Posterior cingulate gyrus (tissue), 11 donors: Measurements from ENCODE around the gene ANKRD44.

ENCODE experiments used
- DNase-seq, 10 donors: peaks; one replicate each; pipeline versions ENCODE4 v3.0.0 to v3.0.0-alpha.2; 2020 to 2021; ENCODE audit warnings: mixed read lengths in 3 of 10
- intact Hi-C: fragments of 100-400 bp; cut with DNase I; formaldehyde crosslinking; loops from one replicate; pipeline ENCODE4 v1.15.1; 2023

Gene ANKRD44

DNA sequence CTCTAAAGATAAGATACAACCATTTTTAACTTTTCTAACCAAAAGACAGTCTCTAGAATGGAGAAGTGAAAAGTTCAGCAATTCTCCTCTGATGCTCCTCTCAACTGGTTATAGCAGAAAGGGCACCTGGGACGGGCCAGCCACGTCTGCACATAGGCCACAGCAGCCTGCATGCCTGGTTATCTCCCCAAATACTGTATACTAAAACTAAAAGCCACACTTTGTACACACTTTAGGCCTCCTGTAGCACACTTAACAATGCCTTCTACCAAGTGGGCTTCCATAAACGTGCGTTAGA is 179.1 kb downstream of the ANKRD44 start:
- intact Hi-C loops: no loop called here
- DNase-seq: no peak

DNA sequence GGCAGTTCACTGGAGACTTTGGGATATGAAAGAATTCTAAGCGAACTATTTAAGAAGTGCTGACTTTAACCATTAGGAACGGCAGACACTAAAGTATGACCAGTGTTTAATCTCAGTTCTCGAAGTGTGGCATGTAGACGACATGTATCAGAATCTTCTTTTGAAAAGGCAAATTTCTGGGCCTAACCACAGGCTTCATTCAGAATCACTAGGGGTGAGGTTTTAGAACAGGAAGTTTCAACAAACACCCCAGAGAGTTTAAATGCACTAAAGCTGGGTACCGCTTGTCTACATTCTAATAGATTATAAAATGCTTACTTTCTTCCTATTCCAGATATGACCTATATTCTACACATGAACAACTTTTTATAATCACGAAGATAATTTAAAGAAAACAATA is 180.3 kb downstream of the ANKRD44 start:
- intact Hi-C loops: no loop called here
- no peak for DNase-seq

DNA sequence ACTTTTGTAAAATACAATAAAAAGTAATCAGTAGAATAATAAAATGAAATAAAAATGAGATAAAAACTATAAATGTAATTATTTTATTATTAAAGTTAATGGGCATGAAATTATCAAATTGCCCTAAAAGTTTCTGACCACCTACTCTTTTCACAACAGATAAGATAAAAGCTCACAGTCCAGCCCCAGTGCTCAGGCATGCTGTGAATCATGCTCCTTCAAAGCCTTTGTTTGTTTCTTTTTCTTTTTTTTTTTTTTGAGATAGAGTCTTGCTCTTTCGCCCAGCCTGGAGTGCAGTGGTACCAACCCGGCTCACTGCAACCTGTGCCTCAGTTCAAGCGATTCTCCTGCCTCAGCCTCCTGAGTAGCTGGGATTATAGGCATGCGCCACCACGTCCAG is 181.7 kb downstream of the ANKRD44 start:
- intact Hi-C loops: no loop called here
- DNase-seq: no peak

DNA sequence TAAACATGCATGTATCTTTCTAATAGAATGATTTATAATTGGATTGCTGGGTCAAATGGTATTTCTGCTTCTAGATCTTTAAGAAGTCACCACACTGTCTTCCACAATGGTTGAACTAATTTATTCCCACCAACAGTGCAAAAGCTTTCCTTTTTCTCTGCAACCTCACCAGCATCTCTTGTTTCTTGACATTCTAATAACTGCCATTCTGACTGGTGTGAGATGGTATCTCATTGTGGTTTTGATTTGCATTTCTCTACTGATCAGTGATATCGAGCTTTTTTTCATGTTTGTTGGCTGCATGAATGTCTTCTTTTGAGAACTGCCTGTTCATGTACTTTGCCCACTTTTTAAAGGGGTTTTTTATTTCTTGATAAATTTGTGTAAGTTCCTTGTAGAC is 182.5 kb downstream of the ANKRD44 start:
- intact Hi-C loops: no loop called here
- no peak for DNase-seq

DNA sequence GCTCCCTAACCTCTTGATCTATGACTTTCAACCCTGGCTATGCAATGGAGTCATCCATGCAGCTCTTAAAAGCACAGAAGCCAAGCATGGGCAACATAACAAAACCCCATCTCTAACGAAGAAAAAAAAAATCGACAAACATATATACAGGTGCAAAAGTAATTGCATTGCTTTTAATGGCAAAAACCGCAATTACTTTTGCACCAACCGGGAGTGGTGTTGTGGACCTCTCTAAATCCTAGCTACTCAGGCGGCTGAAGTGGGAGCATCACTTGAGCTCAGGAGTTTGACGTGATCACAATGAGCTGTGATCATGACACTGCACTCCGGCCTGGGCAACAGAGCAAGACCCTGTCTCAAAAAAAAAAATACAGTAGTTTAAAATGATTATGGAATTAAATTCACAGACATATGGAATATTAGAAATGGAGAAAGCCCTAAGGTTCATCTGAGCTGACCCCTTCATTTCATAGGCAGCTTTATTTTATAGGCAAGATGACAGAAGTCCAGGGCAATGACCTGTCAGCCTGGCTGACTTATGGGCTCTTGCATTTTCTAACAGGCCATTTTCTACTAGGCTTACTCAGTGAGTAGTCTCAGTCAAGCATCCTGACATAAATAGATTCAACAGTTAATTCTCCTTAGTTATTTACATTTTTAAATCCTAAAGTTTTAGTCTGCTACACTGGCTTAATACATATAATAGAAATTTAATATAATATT is 183.8 kb downstream of the ANKRD44 start:
- no peak for DNase-seq
- intact Hi-C loops: no loop called here

DNA sequence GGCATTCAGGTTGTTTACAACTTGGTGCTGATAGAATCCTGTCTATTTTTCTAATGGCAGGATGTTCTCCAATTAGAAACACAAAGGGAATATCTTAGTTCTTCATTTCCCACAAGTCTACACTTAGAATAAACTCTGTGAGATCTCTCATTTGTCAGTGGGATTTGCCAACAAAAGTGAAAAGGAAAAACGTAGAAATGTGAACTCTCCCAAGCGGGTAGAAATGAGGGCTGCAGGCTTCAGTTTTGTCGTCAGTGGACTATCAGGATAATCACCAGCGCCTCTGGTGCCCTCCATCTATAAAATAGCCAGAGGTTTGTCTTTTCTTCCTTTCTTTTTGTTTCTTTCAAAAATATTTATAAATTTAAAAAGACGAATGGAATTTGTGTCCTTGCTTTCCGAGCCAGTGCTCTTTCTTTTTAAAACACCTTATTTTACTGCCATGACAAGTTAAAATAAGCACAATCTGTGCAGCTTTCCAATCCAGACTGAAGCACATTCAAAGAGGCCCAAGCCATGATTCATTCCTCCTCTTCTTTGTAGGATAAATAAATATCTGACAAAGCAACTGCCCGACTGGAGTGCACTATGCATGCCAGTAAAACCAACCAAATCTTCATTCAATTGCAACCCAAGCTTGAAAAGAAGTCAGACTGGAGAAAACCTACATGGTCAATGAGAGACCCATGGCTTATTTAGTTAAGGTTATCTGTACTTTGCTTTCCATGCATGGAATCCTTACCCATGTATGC is 185.8 kb downstream of the ANKRD44 start:
- no peak for DNase-seq
- intact Hi-C loops: no loop called here

DNA sequence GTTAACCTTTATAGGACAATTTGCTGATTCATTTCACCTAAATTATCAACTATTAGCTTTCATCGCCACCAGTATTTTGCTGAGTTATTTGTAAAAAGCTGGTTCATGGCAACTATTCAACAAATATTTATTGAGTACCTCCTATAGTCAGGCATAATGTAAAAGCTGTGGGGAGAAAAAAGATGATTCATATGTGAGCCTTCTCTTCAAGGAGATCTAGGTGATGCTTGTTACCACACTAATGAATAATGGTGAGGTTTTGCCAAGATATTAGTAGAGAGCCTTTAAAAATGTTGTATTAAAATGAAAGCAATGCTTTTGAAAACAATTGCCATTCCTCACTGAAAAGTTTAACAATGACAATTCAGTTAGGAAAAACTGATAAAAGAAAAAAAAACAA is 187.8 kb downstream of the ANKRD44 start:
- intact Hi-C loops: no loop called here
- DNase-seq: no peak

DNA sequence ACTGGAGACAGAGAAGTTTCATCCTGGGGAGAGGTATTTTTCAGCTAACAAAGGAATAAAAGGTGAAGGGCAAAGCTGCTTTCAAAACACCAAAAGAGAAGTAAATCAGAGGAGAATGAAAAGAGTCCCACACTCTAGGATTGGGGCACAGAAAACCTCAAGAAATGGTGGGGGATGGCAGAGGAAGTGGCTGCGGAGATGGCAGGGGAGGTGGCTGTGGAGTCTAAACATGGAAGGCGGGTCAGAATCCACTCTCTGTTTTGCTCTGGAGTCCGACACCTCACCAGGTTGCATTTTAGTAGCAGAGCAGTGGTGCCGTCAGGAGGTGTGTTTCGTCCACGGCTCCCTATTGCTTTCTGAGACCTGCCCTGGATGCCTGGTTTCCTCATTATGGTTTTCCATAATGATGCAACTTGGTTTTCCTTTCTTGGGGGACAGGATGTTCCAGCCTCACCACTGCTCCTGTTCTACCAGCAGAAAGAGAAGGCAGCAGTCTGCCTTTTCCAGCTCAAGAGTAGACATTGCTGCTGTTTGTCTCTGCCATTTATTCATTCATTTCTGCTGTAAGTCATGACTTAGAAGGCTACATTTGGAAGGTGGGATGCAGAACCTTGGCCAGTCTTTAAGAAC is 188.7 kb downstream of the ANKRD44 start:
- intact Hi-C loops: no loop called here
- no peak for DNase-seq

DNA sequence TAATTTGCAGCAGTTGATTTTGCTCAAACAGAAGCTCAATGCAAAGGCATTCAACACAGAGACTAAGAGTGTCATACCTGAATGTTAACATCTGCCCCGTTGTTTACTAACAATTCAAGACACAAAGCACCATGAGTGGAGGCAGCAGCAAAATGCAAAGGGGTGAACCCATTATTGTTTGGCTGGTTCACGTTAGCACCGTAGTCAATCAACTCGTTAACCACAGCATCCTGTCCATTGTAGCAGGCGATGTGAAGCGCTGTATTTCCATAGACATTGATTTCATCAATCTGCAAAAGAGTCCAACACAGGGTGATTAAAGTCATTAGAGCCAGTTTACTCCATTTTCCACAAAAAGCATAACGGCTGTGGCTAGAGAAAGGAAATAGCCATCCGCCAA is 189.3 kb downstream of the ANKRD44 start:
- no peak for DNase-seq
- intact Hi-C loops: no loop called here

DNA sequence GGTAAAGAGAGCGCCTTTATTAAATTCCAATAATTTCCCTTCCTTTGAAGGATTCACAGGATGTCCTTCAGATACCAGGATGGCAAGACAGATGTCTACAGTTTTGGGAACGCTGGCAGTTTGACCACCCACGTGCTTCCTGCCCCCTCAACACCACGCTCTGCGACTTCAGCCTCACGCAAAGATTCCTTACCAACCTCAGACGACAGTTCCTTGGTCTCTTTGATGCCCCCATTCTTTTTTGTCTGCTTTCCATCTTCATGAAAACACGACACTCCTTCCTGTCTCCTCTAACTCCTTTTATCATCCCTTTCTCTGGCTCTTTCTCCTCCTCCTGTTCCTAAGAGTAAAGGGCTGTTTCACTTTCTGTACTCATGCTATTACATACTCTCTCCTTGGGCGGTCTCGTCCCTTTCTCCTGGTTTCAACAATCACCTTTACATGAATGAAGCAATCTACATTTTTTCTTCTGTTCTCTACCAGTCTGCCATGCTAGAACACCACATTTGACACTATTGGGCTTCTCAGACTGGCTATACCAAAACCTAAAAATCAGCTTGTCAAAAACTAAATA is 194.2 kb downstream of the ANKRD44 start:
- intact Hi-C loops: no loop called here

DNA sequence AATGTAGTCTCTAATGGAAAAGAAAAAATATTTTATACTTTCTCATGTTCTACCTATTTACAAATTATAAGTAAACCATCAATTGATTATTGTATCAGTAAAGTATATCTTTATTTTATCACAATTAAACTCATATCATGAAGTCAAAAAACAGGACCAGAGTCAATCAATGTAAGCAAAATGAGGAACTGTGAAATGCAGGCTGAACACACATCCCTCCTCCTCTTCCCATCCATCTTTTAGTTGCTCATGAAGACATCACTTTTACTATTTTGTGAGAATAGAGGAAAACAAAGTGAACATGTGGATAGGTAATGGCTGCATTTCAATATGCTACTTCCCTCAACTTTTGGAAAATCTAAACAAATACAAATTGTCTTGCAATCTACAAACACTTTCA is 195.3 kb downstream of the ANKRD44 start:
- no peak for DNase-seq
- intact Hi-C loops: no loop called here

More for the DNA sequence above, 194.2 kb downstream of the ANKRD44 start:
- no peak for DNase-seq

DNA sequence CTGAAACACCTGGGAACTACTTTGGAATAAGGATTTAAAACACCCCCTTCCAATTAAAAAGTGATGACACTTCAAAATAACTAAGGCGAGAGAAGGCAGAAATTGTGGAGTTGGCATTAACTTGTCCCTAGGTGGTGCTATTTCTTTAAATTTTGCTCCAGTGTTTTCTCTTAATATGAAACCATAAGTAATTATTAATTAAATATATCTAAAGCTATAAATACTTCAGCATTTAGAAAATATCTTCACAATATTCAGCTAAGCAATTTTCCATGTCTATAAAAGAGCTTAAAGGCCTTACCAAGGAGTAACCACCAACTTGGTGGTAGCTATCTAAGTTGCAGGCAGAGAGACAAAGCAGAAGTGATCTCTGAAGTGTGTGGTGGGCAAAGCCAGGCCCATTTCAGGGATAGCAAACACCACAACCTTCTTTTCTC is 197.3 kb downstream of the ANKRD44 start:
- no peak for DNase-seq
- intact Hi-C loops: loop anchor here (1.0 to 5.0 kb wide), 4 partner anchors 56 to 265 kb away; partner anchors contain the start of gene ANKRD44

DNA sequence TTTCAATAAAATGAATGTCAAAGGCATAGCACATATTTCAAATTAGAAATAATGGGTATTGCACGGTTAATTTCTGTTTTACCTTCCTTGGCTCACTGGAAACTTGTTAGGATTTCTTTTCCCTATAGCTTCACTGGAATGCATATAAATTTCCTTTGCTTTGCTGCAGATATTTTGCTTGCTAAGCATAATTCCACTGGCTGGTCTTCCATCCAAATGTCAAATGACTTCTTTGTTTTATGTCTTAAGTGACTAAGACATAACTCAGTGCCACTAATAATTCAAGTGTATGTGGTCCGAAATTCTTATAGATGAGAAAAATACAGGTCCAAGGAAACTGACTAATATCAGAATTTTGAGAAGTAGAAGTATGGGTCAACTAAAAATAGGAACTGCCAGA is 201.3 kb downstream of the ANKRD44 start:
- no peak for DNase-seq
- intact Hi-C loops: no loop called here

DNA sequence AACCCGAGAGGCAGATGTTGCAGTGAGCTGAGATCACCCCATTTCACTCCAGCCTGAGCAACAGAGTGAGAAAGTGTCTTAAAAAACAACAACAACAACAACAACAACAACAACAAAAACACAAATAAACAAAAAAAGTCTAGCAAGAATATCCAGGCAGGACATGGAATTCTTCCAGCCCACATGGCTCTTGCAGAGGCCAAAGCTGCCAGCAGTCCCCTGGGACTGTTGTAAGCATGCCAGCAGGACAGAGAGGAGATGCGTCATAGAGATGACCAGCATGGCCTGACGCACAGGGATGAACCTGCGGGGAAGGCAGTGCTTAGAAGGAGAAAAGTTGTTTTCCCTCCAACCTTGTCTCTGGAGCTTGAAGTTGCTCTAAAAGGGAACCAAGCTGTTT is 201.8 kb downstream of the ANKRD44 start:
- intact Hi-C loops: no loop called here
- peak in 5 of 10 donors; percentile 8 to 79 (median 44) for DNase-seq

DNA sequence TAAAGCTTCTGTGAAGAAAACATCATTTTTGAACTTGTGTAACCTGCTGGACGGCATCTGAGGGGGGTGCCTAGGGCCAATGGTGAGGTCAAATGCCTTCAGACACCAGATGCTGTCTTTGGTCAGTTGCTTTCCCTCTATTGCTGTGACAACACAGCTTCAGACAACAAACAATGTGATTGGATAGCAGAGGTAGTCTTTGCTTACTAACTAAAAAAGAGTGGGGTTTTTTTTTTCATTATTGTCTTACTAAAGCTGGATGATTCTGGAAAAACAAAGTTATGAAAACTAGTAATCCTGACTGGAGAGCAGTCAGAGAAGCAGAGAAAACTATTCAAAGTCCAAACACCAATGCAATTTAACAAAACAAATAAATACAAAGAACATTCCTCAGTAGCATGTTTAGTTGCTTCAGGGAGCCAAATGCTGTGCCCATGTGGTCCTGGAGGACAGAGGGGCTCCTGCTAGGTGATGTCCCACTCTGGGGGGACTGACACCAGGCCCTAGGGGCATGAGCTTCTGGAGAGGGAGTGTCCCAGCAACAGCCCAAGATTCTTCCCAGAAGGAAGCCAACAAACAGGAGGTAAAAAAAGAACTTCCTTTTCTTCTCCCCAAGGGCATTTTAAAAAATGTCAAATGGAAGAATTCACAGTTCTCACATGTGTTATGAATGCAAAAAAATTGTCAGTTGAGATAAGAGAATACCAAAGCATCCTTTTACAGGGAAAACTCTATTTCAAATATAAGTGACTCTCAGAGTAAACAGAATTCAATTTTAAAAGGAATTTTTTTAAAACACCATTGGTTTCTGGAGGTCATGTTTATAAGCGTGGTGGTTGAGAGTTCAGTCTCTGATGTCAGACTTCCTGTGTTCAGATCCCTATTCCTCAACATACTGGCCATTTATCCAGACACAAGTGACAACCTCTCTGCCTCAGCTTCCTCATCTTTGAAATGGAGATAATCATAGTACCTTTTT is 203.0 kb downstream of the ANKRD44 start:
- intact Hi-C loops: no loop called here
- no peak for DNase-seq

DNA sequence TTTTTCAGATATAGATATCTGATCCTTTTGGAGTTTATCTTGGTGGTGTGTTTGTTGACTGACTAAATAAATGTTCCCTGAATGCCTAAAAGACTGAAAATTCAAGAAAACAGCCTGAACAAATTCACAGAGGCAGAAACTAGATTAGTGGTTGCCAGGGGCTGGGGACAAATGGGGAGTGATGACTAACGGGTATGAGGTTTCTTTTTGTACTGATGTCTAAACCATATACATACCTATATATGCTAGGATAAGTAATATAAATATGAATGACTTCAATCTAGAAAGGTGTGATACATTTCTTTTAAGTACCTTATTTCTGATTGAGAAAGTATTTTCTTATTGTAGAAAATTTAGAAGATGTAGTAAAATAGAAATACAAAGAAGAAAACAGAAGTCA is 207.2 kb downstream of the ANKRD44 start:
- DNase-seq: no peak
- intact Hi-C loops: no loop called here

DNA sequence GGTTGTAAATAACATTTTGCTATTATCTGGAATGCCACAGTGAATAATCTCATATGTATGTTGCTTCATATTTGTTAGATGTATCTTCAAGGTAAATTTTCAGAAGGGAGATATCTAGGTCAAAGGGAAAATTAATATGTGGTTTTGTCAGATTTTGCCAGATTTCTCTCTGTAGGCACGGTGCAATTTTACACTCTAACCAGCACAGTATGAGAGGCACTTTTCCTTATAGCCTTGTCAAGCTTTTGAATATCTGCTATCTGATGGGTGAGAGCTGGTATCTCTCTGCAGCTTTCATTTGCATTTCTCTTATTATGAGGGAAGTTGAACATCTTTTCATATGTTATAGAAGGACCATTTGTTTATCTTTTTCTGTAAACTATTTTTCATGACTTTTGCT is 208.3 kb downstream of the ANKRD44 start:
- intact Hi-C loops: no loop called here
- DNase-seq: no peak

DNA sequence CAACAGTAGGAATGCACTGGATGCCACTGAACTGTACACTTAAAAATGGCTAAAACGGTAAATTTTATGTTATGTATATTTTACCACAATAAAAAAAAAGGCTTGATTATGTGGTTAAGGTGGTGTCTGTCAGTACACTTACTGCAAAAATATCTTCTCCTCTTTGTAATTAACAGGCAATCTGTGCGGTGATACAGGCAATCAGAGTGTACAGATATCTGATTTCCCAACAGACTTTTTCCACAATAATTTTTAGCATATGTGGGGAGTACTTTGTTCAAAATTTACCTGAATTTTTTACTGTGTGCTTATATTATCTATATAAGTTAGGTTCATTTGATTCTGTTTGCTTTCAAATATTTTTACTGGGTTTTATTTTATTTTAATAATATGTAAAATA is 209.1 kb downstream of the ANKRD44 start:
- intact Hi-C loops: no loop called here
- no peak for DNase-seq

DNA sequence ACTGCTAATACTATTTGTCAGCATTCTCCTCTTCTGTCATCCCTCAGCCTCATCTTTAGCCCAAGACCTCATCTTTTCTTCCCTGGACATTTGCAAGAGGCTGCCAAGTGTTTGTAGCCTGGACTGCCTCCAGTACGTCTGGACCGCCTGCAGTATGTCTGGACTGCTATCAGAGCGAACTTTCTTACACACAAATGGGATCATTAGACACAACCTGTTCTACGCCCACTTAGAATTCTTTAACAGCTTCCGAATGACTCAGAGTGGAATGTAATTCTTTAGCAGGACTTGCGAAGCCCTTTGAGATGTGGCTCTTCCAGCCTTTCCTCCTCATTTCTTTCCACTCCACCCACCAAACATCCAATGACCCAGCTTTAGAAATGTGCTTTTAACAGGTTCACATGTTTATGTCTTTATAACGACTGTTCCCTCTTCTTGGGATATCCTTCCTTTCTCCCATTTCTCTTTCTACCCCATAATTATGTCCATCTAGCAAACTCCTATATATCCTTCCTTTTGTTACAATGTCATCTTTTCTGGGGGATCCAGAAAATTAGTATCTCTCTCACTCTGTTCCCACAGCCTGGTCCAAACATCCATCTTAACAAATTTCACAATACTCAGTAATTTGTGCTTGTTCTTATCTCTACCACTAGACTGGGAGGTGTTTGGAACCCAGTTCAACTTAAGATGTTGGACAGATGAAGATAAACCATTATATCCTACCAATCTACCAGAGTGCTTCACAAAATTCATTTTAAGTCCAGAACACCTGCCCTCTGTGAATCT is 212.8 kb downstream of the ANKRD44 start:
- intact Hi-C loops: no loop called here
- peak in 3 of 10 donors; percentile 17 to 78 (median 34) for DNase-seq

DNA sequence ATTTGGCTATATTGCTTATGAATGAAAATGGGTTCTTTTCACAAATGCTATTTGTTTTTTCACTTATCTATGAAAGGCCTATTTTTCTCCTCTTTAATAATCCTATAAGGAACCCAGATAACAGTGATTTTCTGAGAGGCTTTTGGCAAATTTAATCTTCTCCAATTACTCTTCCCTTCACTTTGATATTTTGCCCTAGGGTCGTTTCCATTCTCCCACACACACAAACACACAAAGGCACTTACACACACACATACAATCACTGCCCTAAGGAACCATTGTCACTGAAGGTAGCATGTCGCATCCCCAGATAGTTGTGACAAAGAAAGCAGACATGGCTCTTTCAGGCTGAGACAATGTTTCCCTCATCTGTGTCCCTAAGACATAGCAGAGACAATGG is 213.9 kb downstream of the ANKRD44 start:
- intact Hi-C loops: no loop called here
- DNase-seq: no peak
